KOPT-K1 (cell line): ENCODE results near the gene MRC1.

Source experiments
- H3K27ac ChIP-seq: fragments of 200-600 bp; sonication (generic); 2 replicates; pipeline ENCODE4 v1.5.1; 2016; ENCODE audit warnings: antibody characterized with exemption, mild to moderate bottlenecking, low read depth, low read length; ENCODE audit not compliant: poor library complexity, severe bottlenecking
- H3K36me3 ChIP-seq: fragments of 200-600 bp; sonication (generic); 2 replicates; pipeline ENCODE4 v1.5.1; 2017; ENCODE audit warnings: antibody characterized with exemption, mild to moderate bottlenecking, low read length, moderate library complexity; ENCODE audit not compliant: insufficient read depth
- H3K9me3 ChIP-seq: fragments of 200-600 bp; sonication (generic); 2 replicates; pipeline ENCODE4 v1.5.1; 2017; ENCODE audit warnings: antibody characterized with exemption, low read length, mild to moderate bottlenecking; ENCODE audit not compliant: insufficient read depth, poor library complexity, severe bottlenecking

MRC1 gene

GRCh38 chr10:17848646-17849045, 39.5 kb downstream of the MRC1 start:
- H3K27ac ChIP-seq = no peak overlapping the region
- H3K9me3 ChIP-seq = no peaks in the 10 kb centered on the region
- no peaks in the 10 kb centered on the region for H3K36me3 ChIP-seq

GRCh38 chr10:17850501-17850900, 41.4 kb downstream of the MRC1 start:
- H3K27ac ChIP-seq = no peak overlapping the region
- H3K9me3 ChIP-seq = no peaks in the 10 kb centered on the region
- no peaks in the 10 kb centered on the region for H3K36me3 ChIP-seq

GRCh38 chr10:17851611-17852010, 42.5 kb downstream of the MRC1 start:
- H3K27ac ChIP-seq = no peak overlapping the region
- no peaks in the 10 kb centered on the region for H3K36me3 ChIP-seq
- no peaks in the 10 kb centered on the region for H3K9me3 ChIP-seq

- H3K27ac ChIP-seq = no peak overlapping the region
- H3K36me3 ChIP-seq = no peaks in the 10 kb centered on the region
Measured at GRCh38 chr10:17854044-17854652, 45.0 kb downstream of the MRC1 start.

GRCh38 chr10:17857040-17857439, 47.9 kb downstream of the MRC1 start:
- Histone ChIP-seq H3K9me3 (no peaks in the 10 kb centered on the region), H3K27ac (no peak overlapping the region), H3K36me3 (no peaks in the 10 kb centered on the region)

More at GRCh38 chr10:17854044-17854652, 45.0 kb downstream of the MRC1 start:
- no peaks in the 10 kb centered on the region for H3K9me3 ChIP-seq

- Histone ChIP-seq H3K9me3 (no peaks in the 10 kb centered on the region), H3K27ac (no peak overlapping the region), H3K36me3 (no peaks in the 10 kb centered on the region)
Measured at GRCh38 chr10:17859492-17860156, 50.5 kb downstream of the MRC1 start.

GRCh38 chr10:17861760-17862159, 52.6 kb downstream of the MRC1 start:
- Histone ChIP-seq H3K36me3 (no peaks in the 10 kb centered on the region), H3K27ac (no peak overlapping the region), H3K9me3 (no peaks in the 10 kb centered on the region)

- Histone ChIP-seq H3K9me3 (no peaks in the 10 kb centered on the region), H3K27ac (no peak overlapping the region), H3K36me3 (no peaks in the 10 kb centered on the region)
Measured at GRCh38 chr10:17865351-17865750, 56.2 kb downstream of the MRC1 start.

GRCh38 chr10:17866346-17866745, 57.2 kb downstream of the MRC1 start:
- H3K9me3 ChIP-seq = no peaks in the 10 kb centered on the region
- no peak overlapping the region for H3K27ac ChIP-seq

GRCh38 chr10:17867056-17867455, 57.9 kb downstream of the MRC1 start:
- Histone ChIP-seq H3K27ac (no peak overlapping the region), H3K36me3 (no peaks in the 10 kb centered on the region), H3K9me3 (no peaks in the 10 kb centered on the region)

More at GRCh38 chr10:17866346-17866745, 57.2 kb downstream of the MRC1 start:
- H3K36me3 ChIP-seq = no peaks in the 10 kb centered on the region

- H3K27ac ChIP-seq = no peak overlapping the region
- H3K9me3 ChIP-seq = no peaks in the 10 kb centered on the region
- H3K36me3 ChIP-seq = no peaks in the 10 kb centered on the region
Measured at GRCh38 chr10:17871036-17871435, 61.9 kb downstream of the MRC1 start.

GRCh38 chr10:17872191-17873091, 63.3 kb downstream of the MRC1 start:
- Histone ChIP-seq H3K9me3 (no peaks in the 10 kb centered on the region), H3K27ac (no peak overlapping the region), H3K36me3 (no peaks in the 10 kb centered on the region)

- Histone ChIP-seq H3K36me3 (no peaks in the 10 kb centered on the region), H3K27ac (no peak overlapping the region), H3K9me3 (no peaks in the 10 kb centered on the region)
Measured at GRCh38 chr10:17873946-17874345, 64.8 kb downstream of the MRC1 start.

- Histone ChIP-seq H3K36me3 (no peaks in the 10 kb centered on the region), H3K27ac (no peak overlapping the region), H3K9me3 (no peaks in the 10 kb centered on the region)
Measured at GRCh38 chr10:17877121-17877520, 68.0 kb downstream of the MRC1 start.

- no peaks in the 10 kb centered on the region for H3K9me3 ChIP-seq
- no peak overlapping the region for H3K27ac ChIP-seq
- H3K36me3 ChIP-seq = no peaks in the 10 kb centered on the region
Measured at GRCh38 chr10:17878896-17879295, 69.7 kb downstream of the MRC1 start.
